Panc1 (cell line): ENCODE results near the gene TNFRSF1B. TPM values are rescaled to one million over a fixed set of nuclear protein-coding genes. Genes with fewer than 3 reads are reported as not detected.
A peak's percentile ranks its signal among the peaks of the same experiment; 100 is the strongest.

Experiments used
- ATAC-seq: fragments of 200-7000 bp; cut with Tn5 transposase; 2 replicates; pipeline ENCODE4 v1.9.1; 2020; ENCODE audit warnings: mild to moderate bottlenecking, moderate library complexity
- BruUV-seq: library from RNA; stranded (reverse); fragments of 400-500 nt; replicated peaks from 2 replicates; lab custom pipeline; 2021; lab: Mats Ljungman, UMichigan
- CTCF ChIA-PET: fragments of 300-600 bp; sonication (Branson Sonifier 250); formaldehyde crosslinking; loops from one replicate; lab custom pipeline; 2022; ENCODE audit warnings: antibody characterized with exemption; lab: Charles Lee
- POLR2A ChIA-PET: fragments of 300-600 bp; sonication (Branson Sonifier 250); formaldehyde crosslinking; loops from one replicate; lab custom pipeline; 2022; ENCODE audit warnings: antibody characterized with exemption; lab: Charles Lee
- DNase-seq: peaks from one replicate; pipeline ENCODE4 v3.0.0-alpha.2; 2010; ENCODE audit warnings: low read depth, low spot score
- H3K27ac ChIP-seq: 2 replicates; pipeline ENCODE4 v1.5.1; 2011; ENCODE audit warnings: mild to moderate bottlenecking, low read length, inconsistent platforms
- H3K27me3 ChIP-seq: fragments of 200-500 bp; sonication (Bioruptor generic); 2 replicates; pipeline ENCODE4 v1.6.0; 2014; ENCODE audit warnings: low read length, inconsistent platforms; ENCODE audit not compliant: control insufficient read depth, insufficient read depth
- H3K36me3 ChIP-seq: fragments of 200-500 bp; sonication (Bioruptor generic); 2 replicates; pipeline ENCODE4 v1.5.1; 2014; ENCODE audit warnings: inconsistent platforms, mild to moderate bottlenecking, low read length, moderate library complexity; ENCODE audit not compliant: control insufficient read depth, insufficient read depth
- H3K4me1 ChIP-seq: 2 replicates; pipeline ENCODE4 v1.5.1; 2011; ENCODE audit warnings: inconsistent platforms, mild to moderate bottlenecking, low read length, moderate library complexity; ENCODE audit not compliant: control insufficient read depth, insufficient read depth
- H3K4me3 ChIP-seq, 2 experiments: 2 replicates each; pipeline ENCODE4 v1.5.1; 2011 to 2012; ENCODE audit warnings: low read depth in 2 of 2, low read length in 2 of 2, mild to moderate bottlenecking in 2 of 2, inconsistent platforms in 1 of 2, moderate library complexity in 1 of 2
- H3K9me3 ChIP-seq: fragments of 200-500 bp; sonication (Bioruptor generic); 2 replicates; pipeline ENCODE4 v1.5.1; 2014; ENCODE audit warnings: low read depth, mild to moderate bottlenecking, inconsistent platforms, low read length, moderate library complexity; ENCODE audit not compliant: control insufficient read depth, insufficient read depth
- CTCF ChIP-seq: fragments of 450-650 bp; IDR thresholded peaks from 2 replicates; pipeline ENCODE4 v1.5.1; 2017; ENCODE audit warnings: mild to moderate bottlenecking
- POLR2AphosphoS5 ChIP-seq: IDR thresholded peaks from 2 replicates; pipeline ENCODE4 v1.6.1; 2012; ENCODE audit warnings: mild to moderate bottlenecking, low read depth, low read length, moderate library complexity
- REST ChIP-seq, 2 experiments: IDR thresholded peaks; 2 replicates each; pipeline ENCODE4 v1.6.1; 2011 to 2012; ENCODE audit warnings: low read depth in 2 of 2, control low read depth in 1 of 2, low read length in 1 of 2, mild to moderate bottlenecking in 1 of 2, moderate library complexity in 1 of 2; ENCODE audit not compliant: insufficient read depth in 1 of 2
- SIN3A ChIP-seq: IDR thresholded peaks from 2 replicates; pipeline ENCODE4 v1.6.1; 2012; ENCODE audit warnings: low read depth, mild to moderate bottlenecking, low read length, moderate library complexity, borderline replicate concordance; ENCODE audit not compliant: insufficient read depth
- TCF7L2 ChIP-seq: IDR thresholded peaks from 2 replicates; pipeline ENCODE4 v1.6.1; 2011; ENCODE audit warnings: mild to moderate bottlenecking, low read depth, low read length, inconsistent platforms
- in situ Hi-C: cut with HindIII; loops from 2 replicates; pipeline ENCODE4 v1.10.0; 2016; ENCODE audit warnings: low sequenced_read_pairs, low pct_unique_long_range_greater_than_20kb
- intact Hi-C: fragments of 100-400 bp; cut with micrococcal nuclease; formaldehyde crosslinking; loops from one replicate; pipeline ENCODE4 v1.10.0; 2022; ENCODE audit not compliant: unreplicated experiment
- total RNA-seq: library from RNA; stranded (reverse); gene quantifications from one replicate; pipeline ENCODE4 v1.2.1, GENCODE V29; 2021; ENCODE audit not compliant: unreplicated experiment

TNFRSF1B gene
- total RNA-seq, 1 experiment from 2014 or later = 18.8 TPM

GRCh38 chr1:12153181-12153785 is 13.5 kb upstream of the TNFRSF1B start:
- CTCF ChIA-PET = no interaction called here
- no TSS peak for BruUV-seq
- in situ Hi-C loops = no loop called here
- Histone ChIP-seq H3K4me3 (no peak overlapping the region), H3K27me3 (no peaks in the 10 kb centered on the region), H3K36me3 (no peaks in the 10 kb centered on the region), H3K4me1 (peaks cover 7% of the 10 kb centered on the region), H3K27ac (no peak overlapping the region), H3K9me3 (peaks cover 3% of the 10 kb centered on the region; the same call in 1 of the 2 replicates)
- TF ChIP-seq CTCF = no peak
- no peak for TF ChIP-seq TCF7L2
- no peak for TF ChIP-seq POLR2AphosphoS5
- no peak for TF ChIP-seq SIN3A
- no peak for TF ChIP-seq REST (IDR thresholded peaks at IDR 0.05; ENCODE audit: insufficient read depth in 1 of 2, low read depth in 2 of 2, low read length in 1 of 2)
- POLR2A ChIA-PET = no interaction called here
- DNase-seq (no peak), ATAC-seq (peak; percentile 77)
- intact Hi-C loops = no loop called here

GRCh38 chr1:12155328-12155727 is 11.5 kb upstream of the TNFRSF1B start:
- in situ Hi-C loops = no loop called here
- no peak for TF ChIP-seq CTCF
- no peak for TF ChIP-seq REST (IDR thresholded peaks at IDR 0.05; ENCODE audit: insufficient read depth in 1 of 2, low read depth in 2 of 2, low read length in 1 of 2)
- TF ChIP-seq SIN3A = no peak
- TF ChIP-seq POLR2AphosphoS5 = no peak
- no peak for TF ChIP-seq TCF7L2
- ATAC-seq = no peak
- DNase-seq = no peak
- no peaks in the 10 kb centered on the region for H3K36me3 ChIP-seq
- ChIA-PET POLR2A (no interaction called here), CTCF (no interaction called here)
- no peak overlapping the region for H3K27ac ChIP-seq
- H3K9me3 ChIP-seq = no peaks in the 10 kb centered on the region
- H3K4me1 ChIP-seq = peaks cover 9% of the 10 kb centered on the region; the same call in 1 of the 2 replicates
- no TSS peak for BruUV-seq
- no peaks in the 10 kb centered on the region for H3K27me3 ChIP-seq
- no peak overlapping the region for H3K4me3 ChIP-seq
- intact Hi-C loops = no loop called here
